Colonic mucosa (tissue), 4 donors: Measurements from ENCODE around the gene SEC16B. TPM values are rescaled to one million over a fixed set of nuclear protein-coding genes. Genes with fewer than 3 reads are reported as not detected.

Experiments used
- DNase-seq: peaks from one replicate; pipeline ENCODE4 v3.0.0-alpha.2; 2020
- H3K27ac ChIP-seq: fragments of 200-600 bp; one replicate; pipeline ENCODE4 v1.8.0; 2021
- H3K27me3 ChIP-seq: fragments of 200-600 bp; one replicate; pipeline ENCODE4 v1.8.0; 2021
- H3K36me3 ChIP-seq: fragments of 200-600 bp; one replicate; pipeline ENCODE4 v1.8.0; 2021
- H3K4me1 ChIP-seq: fragments of 200-600 bp; one replicate; pipeline ENCODE4 v1.8.0; 2021; ENCODE audit warnings: mild to moderate bottlenecking
- H3K4me3 ChIP-seq: fragments of 200-600 bp; one replicate; pipeline ENCODE4 v1.8.0; 2021
- H3K9ac ChIP-seq, 2 donors: one replicate each; pipeline ENCODE4 v1.7.0; 2013; ENCODE audit warnings: control low read depth in 2 of 2, low read depth in 2 of 2, low read length in 2 of 2
- H3K9me3 ChIP-seq: fragments of 200-600 bp; one replicate; pipeline ENCODE4 v1.8.0; 2021
- CTCF ChIP-seq: fragments of 200-600 bp; IDR thresholded peaks from one replicate; pipeline ENCODE4 v1.8.0; 2022; ENCODE audit warnings: antibody characterized with exemption, mild to moderate bottlenecking
- intact Hi-C: fragments of 100-400 bp; cut with DNase I; formaldehyde crosslinking; loops from one replicate; pipeline ENCODE4 v1.14.1; 2022
- total RNA-seq, 2 donors: library from RNA; stranded (reverse); fragmentation: NEBNext Ultra II Directional in 1 of 2; extraction: Animal tissue kit (Norgen Biotek cat#: 25700) in 1 of 2; gene quantifications; one replicate each; pipeline ENCODE4 v1.2.1, GENCODE V29; 2021
- donor health status: healthy.
- donor health status: DM: no; HTN: no; CAD: no.
- donor health status: DM: no; HTN: no; CAD: no.

The SEC16B gene
- total RNA-seq, 2 donors from 2014 or later: 2.8 to 5.2 TPM

GRCh38 chr1:177909416-177909815 lies 60.4 kb downstream of the SEC16B start:
- H3K4me3 ChIP-seq: no peak overlapping the region

GRCh38 chr1:177907000-177907399 lies 62.9 kb downstream of the SEC16B start:
- H3K4me3 ChIP-seq: no peak overlapping the region
- TF ChIP-seq CTCF: no peak
- no peaks in the 10 kb centered on the region for H3K36me3 ChIP-seq
- no peak for DNase-seq
- intact Hi-C loops: no loop called here
- H3K27me3 ChIP-seq: no peaks in the 10 kb centered on the region
- H3K9ac ChIP-seq: no peak overlapping the region
- H3K9me3 ChIP-seq: no peaks in the 10 kb centered on the region
- H3K4me1 ChIP-seq: no peaks in the 10 kb centered on the region
- no peak overlapping the region for H3K27ac ChIP-seq

More at GRCh38 chr1:177909416-177909815, 60.4 kb downstream of the SEC16B start:
- no peak overlapping the region for H3K9ac ChIP-seq
- no peaks in the 10 kb centered on the region for H3K36me3 ChIP-seq
- H3K4me1 ChIP-seq: no peaks in the 10 kb centered on the region
- no peak overlapping the region for H3K27ac ChIP-seq
- DNase-seq: no peak
- intact Hi-C loops: no loop called here
- TF ChIP-seq CTCF: no peak
- H3K27me3 ChIP-seq: no peaks in the 10 kb centered on the region
- H3K9me3 ChIP-seq: no peaks in the 10 kb centered on the region

GRCh38 chr1:177905686-177906085 lies 64.2 kb downstream of the SEC16B start:
- intact Hi-C loops: no loop called here
- DNase-seq: no peak
- Histone ChIP-seq H3K4me3 (no peak overlapping the region), H3K27ac (no peak overlapping the region), H3K4me1 (no peaks in the 10 kb centered on the region), H3K9ac (no peak overlapping the region), H3K27me3 (no peaks in the 10 kb centered on the region), H3K9me3 (no peaks in the 10 kb centered on the region), H3K36me3 (no peaks in the 10 kb centered on the region)
- TF ChIP-seq CTCF: no peak

- H3K9ac ChIP-seq: no peak overlapping the region
- H3K36me3 ChIP-seq: no peaks in the 10 kb centered on the region
- no peak for DNase-seq
- TF ChIP-seq CTCF: no peak
- intact Hi-C loops: no loop called here
- no peak overlapping the region for H3K27ac ChIP-seq
- H3K4me3 ChIP-seq: no peak overlapping the region
- H3K9me3 ChIP-seq: no peaks in the 10 kb centered on the region
- no peaks in the 10 kb centered on the region for H3K4me1 ChIP-seq
- H3K27me3 ChIP-seq: no peaks in the 10 kb centered on the region
Observed at GRCh38 chr1:177902266-177902665, 67.6 kb downstream of the SEC16B start.

- no peak overlapping the region for H3K4me3 ChIP-seq
- H3K36me3 ChIP-seq: no peaks in the 10 kb centered on the region
- DNase-seq: peak; percentile 63
- TF ChIP-seq CTCF: no peak
- no peaks in the 10 kb centered on the region for H3K9me3 ChIP-seq
- H3K9ac ChIP-seq: no peak overlapping the region
- intact Hi-C loops: no loop called here
- H3K27me3 ChIP-seq: no peaks in the 10 kb centered on the region
- H3K4me1 ChIP-seq: no peaks in the 10 kb centered on the region
- peak overlapping the region; percentile 68 for H3K27ac ChIP-seq
Observed at GRCh38 chr1:177897998-177898654, 71.7 kb downstream of the SEC16B start.
